ENCODE results near the gene HS3ST4. TPM values are rescaled to one million over a fixed set of nuclear protein-coding genes. Genes with fewer than 3 reads are reported as not detected.

HS3ST4 gene
- total RNA-seq, 1 experiment from 2014 or later: not detected

DNA sequence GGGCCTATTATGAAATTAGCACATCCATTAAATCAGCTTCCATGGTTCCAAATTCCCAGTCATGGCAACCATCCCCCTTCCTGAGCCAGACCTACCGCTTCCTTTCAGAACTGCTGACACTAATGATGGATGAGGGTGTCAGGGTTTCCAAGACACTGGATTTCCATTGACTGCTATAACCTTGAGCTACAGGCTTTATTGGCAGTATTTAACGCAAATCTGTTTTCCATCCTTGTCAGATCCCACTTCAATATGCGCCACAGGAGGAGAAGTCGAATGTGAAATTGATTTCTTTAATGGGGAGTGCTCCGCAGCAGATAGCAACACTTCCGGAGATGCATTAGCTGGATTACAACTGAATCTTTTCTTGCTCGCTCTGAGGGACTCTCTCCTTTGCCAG is 197.1 kb downstream of the HS3ST4 start:
- DNase-seq (ENCODE audit: low read depth): no peak

DNA sequence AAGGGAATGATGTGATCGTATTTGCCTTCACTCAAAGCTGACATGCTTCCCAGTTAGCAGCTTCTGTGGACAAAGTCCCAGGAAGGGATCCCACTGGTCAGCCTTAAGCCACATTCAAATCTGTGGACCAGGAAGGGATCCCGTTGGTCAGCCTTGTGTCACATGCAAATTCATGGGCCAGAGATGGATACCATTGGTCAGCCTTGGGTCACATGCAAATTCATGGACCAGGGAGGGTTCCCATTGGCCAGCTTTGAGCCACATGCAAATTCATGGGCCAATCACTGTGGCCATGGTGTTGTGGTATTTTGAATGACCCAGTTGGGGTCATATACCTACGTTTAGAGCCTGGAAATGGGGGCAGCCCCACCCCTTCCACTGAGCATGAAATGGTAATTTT is 201.6 kb downstream of the HS3ST4 start:
- DNase-seq (ENCODE audit: low read depth): no peak

DNA sequence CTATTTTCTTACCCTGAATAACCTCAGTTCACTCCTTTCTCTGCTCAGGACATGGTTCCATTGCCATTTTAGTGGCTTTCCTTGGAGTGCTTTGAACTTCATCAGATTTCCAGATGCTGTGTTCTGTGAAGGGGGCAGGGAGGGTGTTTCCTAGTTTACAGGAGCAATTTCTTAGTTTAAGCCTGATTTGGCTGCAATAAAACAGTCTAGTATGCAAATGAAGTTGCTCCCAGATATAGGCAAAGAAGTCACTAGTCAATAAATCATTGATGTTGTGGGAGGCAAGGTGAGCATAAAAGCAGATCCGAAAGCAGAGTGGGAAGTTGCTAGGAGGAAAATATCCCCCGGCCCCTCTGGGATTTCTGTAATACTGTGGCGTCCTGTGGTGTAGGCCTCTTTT is 202.3 kb downstream of the HS3ST4 start:
- no peak for DNase-seq (ENCODE audit: low read depth)

- no peak for DNase-seq (ENCODE audit: low read depth)
Observed at GRCh38 chr16:25895380-25895779, 203.6 kb downstream of the HS3ST4 start.

- no peak for DNase-seq (ENCODE audit: low read depth)
Observed at GRCh38 chr16:25896411-25896810, 204.7 kb downstream of the HS3ST4 start.

DNA sequence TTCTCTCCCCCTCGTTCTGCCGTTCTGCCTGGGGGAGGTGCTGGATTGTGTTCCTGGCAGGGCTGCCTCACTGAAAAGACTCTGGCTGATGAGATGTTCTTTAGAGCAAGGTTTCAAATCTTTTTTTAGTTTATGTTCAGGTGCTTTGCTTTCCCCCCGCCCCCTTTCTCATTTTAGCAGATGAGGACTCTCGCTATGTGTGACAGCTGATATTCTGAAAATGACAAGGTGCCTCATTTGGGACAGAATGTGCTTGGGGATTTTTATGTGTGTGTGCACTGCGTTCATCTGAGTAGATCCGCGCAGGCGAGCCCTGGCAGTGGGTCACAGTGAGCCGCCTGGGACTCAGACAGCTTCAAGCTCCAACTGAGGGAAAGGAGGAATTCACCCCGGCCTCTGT is 205.9 kb downstream of the HS3ST4 start:
- no peak for DNase-seq (ENCODE audit: low read depth)

DNA sequence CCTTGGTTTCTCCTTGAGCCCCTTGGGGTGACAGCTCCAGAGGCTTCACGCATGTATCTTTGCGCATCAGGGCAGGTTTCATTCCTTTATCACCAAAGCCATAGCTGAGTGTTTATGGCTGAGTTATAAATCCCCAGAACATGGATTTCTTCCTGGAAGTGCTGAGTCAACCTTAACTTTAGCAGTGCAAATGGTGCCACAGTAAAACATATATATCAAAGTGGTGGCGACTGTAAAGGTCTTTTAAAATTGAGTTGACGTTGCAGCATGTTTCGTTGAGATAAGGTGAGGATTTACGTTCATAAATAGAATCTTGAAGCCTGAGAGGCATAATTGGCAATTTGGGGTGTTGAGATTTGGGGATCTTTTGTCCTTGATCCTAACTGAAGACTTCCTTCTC is 214.1 kb downstream of the HS3ST4 start:
- DNase-seq (ENCODE audit: low read depth): no peak

DNA sequence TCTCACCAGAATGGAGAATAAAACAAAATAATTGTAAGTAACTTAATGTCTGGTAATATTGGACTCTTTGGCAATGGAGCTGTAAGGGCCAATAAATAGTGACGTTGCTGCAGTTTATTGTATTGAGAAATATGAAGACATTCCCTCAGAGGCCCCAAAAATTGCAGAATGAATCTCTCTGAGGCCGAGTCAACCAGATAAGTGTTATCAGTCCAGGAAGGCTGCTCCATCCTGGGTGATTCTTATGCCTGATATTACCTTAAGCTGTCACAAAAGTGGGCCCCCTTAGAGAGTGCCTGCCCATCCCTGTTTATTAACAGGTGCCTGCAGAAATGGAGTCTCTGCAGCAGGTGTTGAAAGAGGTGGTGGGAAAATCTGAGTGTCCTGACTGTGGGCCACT is 219.2 kb downstream of the HS3ST4 start:
- DNase-seq (ENCODE audit: low read depth): no peak

DNA sequence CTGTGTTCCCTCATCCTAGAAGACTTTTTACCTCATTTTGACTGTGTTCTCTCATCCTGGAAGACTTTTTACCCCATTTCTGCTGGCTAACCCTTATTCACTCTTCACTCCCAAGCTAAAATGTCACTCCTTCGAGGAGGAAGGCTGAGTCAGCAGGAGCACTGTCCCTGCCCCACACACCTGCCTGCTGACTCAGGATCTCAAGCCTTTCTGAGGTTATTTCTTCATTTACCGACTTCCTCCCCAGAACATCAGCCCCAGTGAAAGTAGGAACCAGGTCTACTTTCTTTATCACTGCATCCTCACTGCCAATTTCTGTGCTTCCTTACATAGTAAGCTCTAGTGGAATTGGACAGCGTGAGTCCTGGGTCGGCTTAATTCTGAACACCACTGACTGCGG is 220.6 kb downstream of the HS3ST4 start:
- no peak for DNase-seq (ENCODE audit: low read depth)

DNA sequence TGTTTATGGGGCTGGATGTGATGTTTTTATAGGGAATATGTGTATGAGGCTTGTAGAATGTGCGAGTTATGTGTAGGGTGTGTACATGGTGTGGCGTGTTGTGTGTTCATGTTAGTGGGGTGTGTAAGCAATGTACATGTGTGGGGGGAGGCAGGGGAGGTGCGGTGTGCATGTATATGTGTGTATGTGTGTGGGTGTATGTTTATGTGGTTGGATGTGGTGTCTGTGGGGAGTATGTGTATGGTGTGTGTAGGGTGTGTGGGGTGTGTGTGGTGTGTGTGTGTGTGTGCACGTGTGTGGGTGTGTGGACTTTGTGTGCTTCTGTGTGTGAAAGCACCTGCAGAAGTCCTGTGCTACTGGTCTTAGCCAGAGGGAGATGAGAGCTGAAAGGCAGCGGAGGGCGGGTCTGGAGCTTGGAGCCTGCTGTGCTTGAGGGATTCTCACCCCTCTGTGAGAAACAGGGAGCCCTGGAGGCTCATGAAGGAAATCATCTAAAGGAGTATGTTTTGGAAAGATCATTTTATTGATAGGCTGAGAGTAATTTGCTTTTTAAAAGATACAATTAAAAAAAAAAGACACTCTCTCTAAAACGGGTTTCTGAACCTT is 222.7 kb downstream of the HS3ST4 start:
- no peak for DNase-seq (ENCODE audit: low read depth)

DNA sequence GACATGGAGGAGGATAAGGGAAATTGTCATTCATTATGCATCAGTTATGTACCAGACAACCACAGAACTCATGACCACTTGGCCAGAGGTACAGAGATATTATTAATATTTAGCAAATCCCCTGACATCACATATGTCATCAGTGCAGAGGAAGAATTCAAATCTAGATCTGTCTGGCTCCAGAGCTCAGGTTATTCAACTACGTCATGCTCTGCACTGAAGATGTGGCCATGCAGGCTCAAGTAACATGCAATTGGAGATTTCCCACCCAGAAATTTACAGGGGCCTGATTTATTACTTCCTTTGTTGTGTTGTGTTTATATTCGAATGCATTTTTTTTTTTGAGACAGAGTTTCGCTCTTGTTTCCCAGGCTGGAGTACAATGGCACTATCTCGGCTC is 224.3 kb downstream of the HS3ST4 start:
- no peak for DNase-seq (ENCODE audit: low read depth)

DNA sequence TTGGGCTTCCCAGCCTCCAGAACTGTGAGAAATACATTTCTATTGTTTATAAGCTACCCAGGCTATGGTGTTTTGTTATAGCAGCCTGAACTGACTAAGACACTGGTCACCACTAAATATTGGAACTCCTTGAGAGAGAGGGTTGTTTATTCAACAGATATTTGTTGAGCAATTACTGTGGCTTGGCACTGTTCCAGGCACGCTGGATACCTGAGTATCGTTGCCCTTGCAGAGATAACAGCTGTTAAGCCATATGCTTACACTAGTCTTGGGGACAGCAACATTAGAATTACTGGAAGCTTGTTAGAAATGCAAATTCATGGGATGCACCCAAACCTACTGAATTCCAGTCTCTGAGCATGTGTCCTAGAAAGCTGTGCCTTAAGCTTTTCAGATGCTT is 230.7 kb downstream of the HS3ST4 start:
- DNase-seq (ENCODE audit: low read depth): no peak

- DNase-seq (ENCODE audit: low read depth): no peak
Observed at GRCh38 chr16:25925421-25925820, 233.7 kb downstream of the HS3ST4 start.

GRCh38 chr16:25931473-25932035 is 239.8 kb downstream of the HS3ST4 start:
- DNase-seq (ENCODE audit: low read depth): no peak

- peak; percentile 47 for DNase-seq (ENCODE audit: low read depth)
Observed at GRCh38 chr16:25941800-25942499, 250.2 kb downstream of the HS3ST4 start.

GRCh38 chr16:25950586-25951281 is 259.0 kb downstream of the HS3ST4 start:
- no peak for DNase-seq (ENCODE audit: low read depth)

DNA sequence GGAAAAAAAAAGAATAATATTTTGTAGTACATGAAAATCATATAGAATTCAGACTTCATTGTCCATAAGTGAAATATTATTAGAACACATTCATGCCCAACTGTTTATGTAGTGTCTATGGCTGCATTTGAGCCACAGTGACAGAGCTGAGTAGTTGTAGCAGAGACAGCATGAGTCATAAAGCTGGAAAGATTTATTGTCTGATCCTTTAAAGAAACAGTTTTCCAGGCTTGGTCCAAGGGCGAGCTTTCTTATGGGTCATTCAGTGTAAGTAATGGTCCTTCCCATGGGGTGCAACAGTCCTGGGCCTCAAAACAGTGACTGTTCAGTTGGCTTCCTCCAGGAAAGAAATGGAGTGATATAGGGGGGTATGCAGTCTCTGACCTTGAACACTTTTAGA is 260.2 kb downstream of the HS3ST4 start:
- no peak for DNase-seq (ENCODE audit: low read depth)

DNA sequence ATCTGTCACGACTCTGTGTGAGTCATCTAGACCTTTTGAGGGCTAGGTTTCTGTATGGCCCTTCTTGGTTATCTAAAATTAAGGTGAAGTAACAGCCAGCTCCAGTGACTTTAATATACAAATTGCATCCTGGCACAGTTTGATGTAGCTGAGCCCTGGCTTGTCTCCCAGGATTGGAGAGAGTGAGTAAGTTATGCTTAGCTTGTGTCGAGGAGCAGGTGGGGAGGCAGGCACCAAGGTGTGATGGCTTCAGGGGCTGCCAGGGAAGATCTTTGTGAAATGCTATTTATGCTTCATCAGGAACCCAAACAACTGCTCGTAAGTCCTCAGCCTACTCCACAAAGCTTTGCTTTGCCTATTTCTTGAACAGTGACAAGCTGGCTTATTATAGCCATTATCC is 261.2 kb downstream of the HS3ST4 start:
- no peak for DNase-seq (ENCODE audit: low read depth)

- DNase-seq (ENCODE audit: low read depth): no peak
Observed at GRCh38 chr16:25957707-25958106, 265.9 kb downstream of the HS3ST4 start.

GRCh38 chr16:25959221-25959620 is 267.5 kb downstream of the HS3ST4 start:
- no peak for DNase-seq (ENCODE audit: low read depth)

DNA sequence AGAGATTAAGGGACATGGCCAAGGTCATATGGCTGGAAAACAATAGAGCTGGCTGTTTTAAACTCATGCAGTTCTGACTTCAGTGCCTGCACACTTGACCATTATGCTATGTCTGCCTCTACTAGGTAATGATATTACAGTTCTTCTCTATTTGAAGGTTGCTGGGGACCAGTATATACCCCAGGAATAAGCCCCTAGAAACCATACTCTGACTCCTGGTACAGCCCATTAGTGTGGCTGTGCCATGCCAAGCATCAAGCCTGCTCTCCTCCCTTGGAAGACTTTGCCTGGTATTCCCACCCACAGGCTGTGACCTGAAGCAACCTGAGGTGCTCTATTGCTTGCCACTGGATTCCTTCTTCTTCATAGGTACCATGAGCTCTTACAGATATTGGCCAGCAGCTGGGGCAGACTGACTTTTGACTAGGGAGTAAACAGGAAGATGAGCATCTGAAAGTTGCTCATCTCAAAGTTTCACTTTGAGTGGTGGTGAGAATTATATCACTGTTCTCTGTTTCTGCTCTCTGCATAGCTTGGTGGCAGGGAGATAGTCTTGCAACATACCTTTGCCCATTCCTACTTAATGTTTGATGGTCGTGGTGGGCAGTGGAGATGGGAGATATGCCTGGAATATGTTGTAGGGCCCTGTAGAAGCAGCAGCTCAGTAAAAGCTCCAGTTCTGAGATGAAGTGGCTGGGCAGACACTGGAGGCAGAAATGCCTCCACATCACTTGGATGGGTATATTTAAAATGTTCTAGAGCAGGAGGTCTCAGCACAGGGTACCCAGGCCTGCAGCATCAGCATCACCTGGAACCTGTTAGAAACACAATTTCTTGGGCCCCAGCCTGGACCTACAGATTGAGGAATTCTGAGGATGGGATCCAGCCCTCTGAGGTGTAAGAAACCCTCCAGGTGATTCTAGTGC is 274.7 kb downstream of the HS3ST4 start:
- no peak for DNase-seq (ENCODE audit: low read depth)
